ENCODE data around the gene TMC8. TPM values are rescaled to one million over a fixed set of nuclear protein-coding genes. Genes with fewer than 3 reads are reported as not detected.

TMC8 gene
- total and polyA plus RNA-seq, 2 experiments from 2014 or later, result 1.2 to 1.3 TPM

GRCh38 chr17:78127888-78128550, 2.6 kb upstream of the TMC8 start:
- peaks cover 34% of the 10 kb centered on the region for H3K4me1 ChIP-seq (ENCODE audit: insufficient read depth)
- H3K9me3 Mint-ChIP-seq, result no peaks in the 10 kb centered on the region
- TF ChIP-seq EZH2phosphoT487 (IDR thresholded peaks at IDR 0.05; ENCODE audit: unreplicated experiment) (no peak), ZNF114 (CRISPR knock-in tag; IDR thresholded peaks at IDR 0.05) (no peak), JUNB (IDR thresholded peaks at IDR 0.05; ENCODE audit: unreplicated experiment) (no peak), CTCF (conservative IDR thresholded peaks at IDR 0.05; ENCODE audit: low read depth in 2 of 2) (no peak), POLR2AphosphoS5 (IDR thresholded peaks at IDR 0.05; ENCODE audit: low read depth) (no peak), ZNF462 (CRISPR knock-in tag; IDR thresholded peaks at IDR 0.05) (no peak), STAT1 (IDR thresholded peaks at IDR 0.05; ENCODE audit: unreplicated experiment) (no peak), EZH2 (IDR thresholded peaks at IDR 0.05; ENCODE audit: low read depth, unreplicated experiment) (no peak), CREB1 (CRISPR knock-in tag; IDR thresholded peaks at IDR 0.05; ENCODE audit: low read depth) (no peak), ETS1 (IDR thresholded peaks at IDR 0.05) (no peak), NANOG (IDR thresholded peaks at IDR 0.05; ENCODE audit: borderline replicate concordance) (no peak), REST (IDR thresholded peaks at IDR 0.05; ENCODE audit: unreplicated experiment) (no peak), ZNF331 (CRISPR knock-in tag; IDR thresholded peaks at IDR 0.05; ENCODE audit: low read depth) (no peak)
- H3K27ac Mint-ChIP-seq, result 0 out of 2 replicates have a peak overlapping the region, but pooled peaks have one; percentile 8
- 0 out of 2 replicates have a peak, but pooled peaks cover 2% of the 10 kb centered on the region for H3K36me3 ChIP-seq (ENCODE audit: insufficient read depth)
- H3K4me3 ChIP-seq, result peak overlapping the region; percentile 95
- H2AFZ ChIP-seq, result peak overlapping the region; percentile 63; the same call in 1 of the 2 replicates
- H3K79me2 ChIP-seq (replicated peaks; ENCODE audit: insufficient read depth), result 0 out of 2 replicates have a peak, but pooled peaks cover 5% of the 10 kb centered on the region
- DNase-seq (ENCODE audit: low spot score), result peak; percentile 68
- no peaks in the 10 kb centered on the region for H4K20me1 ChIP-seq (replicated peaks; ENCODE audit: insufficient read depth)
- peak overlapping the region; percentile 99 for H3K4me2 ChIP-seq
- peaks cover 20% of the 10 kb centered on the region for H3K4me1 Mint-ChIP-seq
- peak; percentile 44 for ATAC-seq
- H3K36me3 Mint-ChIP-seq (ENCODE audit: low read depth), result peaks cover 11% of the 10 kb centered on the region
- H3K4me3 Mint-ChIP-seq, result peak overlapping the region; percentile 80
- peaks cover 17% of the 10 kb centered on the region for H3K27me3 ChIP-seq (ENCODE audit: insufficient read depth)
- H3F3A ChIP-seq (replicated peaks; ENCODE audit: low read depth), result peaks cover 7% of the 10 kb centered on the region; the same call in 1 of the 2 replicates
- no peaks in the 10 kb centered on the region for H3K9me2 ChIP-seq (ENCODE audit: insufficient read depth)
- H3K27ac ChIP-seq (ENCODE audit: low read depth), result peak overlapping the region; percentile 69; the same call in 1 of the 2 replicates
- H3K27me3 Mint-ChIP-seq (ENCODE audit: insufficient read depth, low read depth, poor library complexity), result peaks cover 25% of the 10 kb centered on the region

Measured in GM23338 (cell line).